ENCODE measurements around the gene IL10RA.

Gene IL10RA

GRCh38 chr11:117966908-117967307 is 19.3 kb upstream of the IL10RA start:
- Histone ChIP-seq H3K4me3 (ENCODE audit: low read length) (no peak overlapping the region), H3K9ac (ENCODE audit: low read length) (no peak overlapping the region), H3K4me1 (ENCODE audit: low read length) (peaks cover 23% of the 10 kb centered on the region), H3K9me3 (ENCODE audit: insufficient read depth, low read length) (no peaks in the 10 kb centered on the region), H3K36me3 (replicated peaks; ENCODE audit: low read depth, low read length) (no peaks in the 10 kb centered on the region), H3K27ac (ENCODE audit: low read length) (no peak overlapping the region), H3K79me2 (ENCODE audit: low read length) (no peaks in the 10 kb centered on the region), H3K4me2 (ENCODE audit: low read length) (no peak overlapping the region), H2AFZ (ENCODE audit: low read depth, low read length) (no peak overlapping the region), H4K20me1 (ENCODE audit: insufficient read depth, low read length) (no peaks in the 10 kb centered on the region), H3K27me3 (ENCODE audit: low read depth, low read length) (no peaks in the 10 kb centered on the region)
- no peak for TF ChIP-seq CTCF (IDR thresholded peaks at IDR 0.05; ENCODE audit: low read depth, low read length)
- TF ChIP-seq EZH2phosphoT487 (IDR thresholded peaks at IDR 0.05; ENCODE audit: low read depth) = no peak

GRCh38 chr11:117969160-117969991 is 16.8 kb upstream of the IL10RA start:
- H3K79me2 ChIP-seq (ENCODE audit: low read length) = no peaks in the 10 kb centered on the region
- H3K27me3 ChIP-seq (ENCODE audit: low read depth, low read length) = no peaks in the 10 kb centered on the region
- H4K20me1 ChIP-seq (ENCODE audit: insufficient read depth, low read length) = no peaks in the 10 kb centered on the region
- no peak overlapping the region for H3K4me3 ChIP-seq (ENCODE audit: low read length)
- H3K4me2 ChIP-seq (ENCODE audit: low read length) = no peak overlapping the region
- no peaks in the 10 kb centered on the region for H3K36me3 ChIP-seq (replicated peaks; ENCODE audit: low read depth, low read length)
- peaks cover 23% of the 10 kb centered on the region for H3K4me1 ChIP-seq (ENCODE audit: low read length)
- H3K9me3 ChIP-seq (ENCODE audit: insufficient read depth, low read length) = no peaks in the 10 kb centered on the region
- no peak overlapping the region for H2AFZ ChIP-seq (ENCODE audit: low read depth, low read length)
- H3K27ac ChIP-seq (ENCODE audit: low read length) = no peak overlapping the region
- no peak overlapping the region for H3K9ac ChIP-seq (ENCODE audit: low read length)
- TF ChIP-seq EZH2phosphoT487 (IDR thresholded peaks at IDR 0.05; ENCODE audit: low read depth) = no peak
- TF ChIP-seq CTCF (IDR thresholded peaks at IDR 0.05; ENCODE audit: low read depth, low read length) = no peak

- Histone ChIP-seq H3K9me3 (ENCODE audit: insufficient read depth, low read length) (no peaks in the 10 kb centered on the region), H3K27ac (ENCODE audit: low read length) (peak overlapping the region; percentile 19; the same call in 1 of the 2 replicates), H2AFZ (ENCODE audit: low read depth, low read length) (no peak overlapping the region), H3K4me1 (ENCODE audit: low read length) (peaks cover 23% of the 10 kb centered on the region), H3K9ac (ENCODE audit: low read length) (no peak overlapping the region), H3K4me3 (ENCODE audit: low read length) (peak overlapping the region; percentile 1; the same call in 1 of the 2 replicates), H3K36me3 (replicated peaks; ENCODE audit: low read depth, low read length) (peaks cover 2% of the 10 kb centered on the region), H4K20me1 (ENCODE audit: insufficient read depth, low read length) (no peaks in the 10 kb centered on the region), H3K79me2 (ENCODE audit: low read length) (no peaks in the 10 kb centered on the region), H3K4me2 (ENCODE audit: low read length) (peak overlapping the region; percentile 43), H3K27me3 (ENCODE audit: low read depth, low read length) (no peaks in the 10 kb centered on the region)
- no peak for TF ChIP-seq CTCF (IDR thresholded peaks at IDR 0.05; ENCODE audit: low read depth, low read length)
- no peak for TF ChIP-seq EZH2phosphoT487 (IDR thresholded peaks at IDR 0.05; ENCODE audit: low read depth)
Observed at GRCh38 chr11:117970400-117971024, 15.7 kb upstream of the IL10RA start.

GRCh38 chr11:117972044-117972443 is 14.2 kb upstream of the IL10RA start:
- no peak overlapping the region for H3K4me2 ChIP-seq (ENCODE audit: low read length)
- H4K20me1 ChIP-seq (ENCODE audit: insufficient read depth, low read length) = no peaks in the 10 kb centered on the region
- H3K27ac ChIP-seq (ENCODE audit: low read length) = no peak overlapping the region
- H2AFZ ChIP-seq (ENCODE audit: low read depth, low read length) = no peak overlapping the region
- peaks cover 18% of the 10 kb centered on the region for H3K4me1 ChIP-seq (ENCODE audit: low read length)
- H3K4me3 ChIP-seq (ENCODE audit: low read length) = no peak overlapping the region
- no peaks in the 10 kb centered on the region for H3K9me3 ChIP-seq (ENCODE audit: insufficient read depth, low read length)
- no peak overlapping the region for H3K9ac ChIP-seq (ENCODE audit: low read length)
- no peaks in the 10 kb centered on the region for H3K27me3 ChIP-seq (ENCODE audit: low read depth, low read length)
- no peak for TF ChIP-seq CTCF (IDR thresholded peaks at IDR 0.05; ENCODE audit: low read depth, low read length)
- no peak for TF ChIP-seq EZH2phosphoT487 (IDR thresholded peaks at IDR 0.05; ENCODE audit: low read depth)
- no peaks in the 10 kb centered on the region for H3K79me2 ChIP-seq (ENCODE audit: low read length)
- H3K36me3 ChIP-seq (replicated peaks; ENCODE audit: low read depth, low read length) = peaks cover 15% of the 10 kb centered on the region

All from OCI-LY3 (cell line).